H9 (cell line): ENCODE data around the gene POLR2J. TPM values are rescaled to one million over a fixed set of nuclear protein-coding genes. Genes with fewer than 3 reads are reported as not detected.

ENCODE experiments used
- DNase-seq: peaks from one replicate; pipeline ENCODE4 v3.0.0-alpha.2; 2017
- H2AFZ ChIP-seq: one replicate; pipeline ENCODE4 v1.6.1; 2013; ENCODE audit warnings: mild to moderate bottlenecking, low read length, control low read depth, moderate library complexity
- H2AK5ac ChIP-seq: 2 replicates; pipeline ENCODE4 v1.6.1; 2013; ENCODE audit warnings: low read length, control low read depth, mixed read lengths; ENCODE audit not compliant: insufficient read length
- H2BK120ac ChIP-seq: one replicate; pipeline ENCODE4 v1.6.1; 2013; ENCODE audit warnings: low read depth, mild to moderate bottlenecking, low read length, control low read depth, inconsistent platforms; ENCODE audit not compliant: poor library complexity, severe bottlenecking
- H2BK12ac ChIP-seq: 2 replicates; pipeline ENCODE4 v1.6.1; 2013; ENCODE audit warnings: low read length, control low read depth, mixed read lengths, low read depth; ENCODE audit not compliant: insufficient read length
- H2BK15ac ChIP-seq: 2 replicates; pipeline ENCODE4 v1.6.1; 2013; ENCODE audit warnings: low read depth, low read length, control low read depth
- H2BK20ac ChIP-seq: one replicate; pipeline ENCODE4 v1.6.1; 2013; ENCODE audit warnings: low read depth, mild to moderate bottlenecking, low read length, control low read depth, inconsistent platforms; ENCODE audit not compliant: poor library complexity, severe bottlenecking
- H2BK5ac ChIP-seq: 2 replicates; pipeline ENCODE4 v1.6.1; 2013; ENCODE audit warnings: low read length, control low read depth, mixed read lengths; ENCODE audit not compliant: insufficient read length
- H3K14ac ChIP-seq: 2 replicates; pipeline ENCODE4 v1.6.1; 2013; ENCODE audit warnings: low read length, control low read depth; ENCODE audit not compliant: insufficient read depth
- H3K18ac ChIP-seq: 2 replicates; pipeline ENCODE4 v1.6.1; 2013; ENCODE audit warnings: low read depth, mild to moderate bottlenecking, mixed read lengths, low read length, control low read depth; ENCODE audit not compliant: insufficient read length
- H3K23ac ChIP-seq: 2 replicates; pipeline ENCODE4 v1.6.1; 2013; ENCODE audit warnings: low read length, control low read depth, mixed read lengths, low read depth; ENCODE audit not compliant: insufficient read length
- H3K23me2 ChIP-seq: 2 replicates; pipeline ENCODE4 v1.6.1; 2013; ENCODE audit warnings: low read depth, mild to moderate bottlenecking, mixed read lengths, low read length, control low read depth; ENCODE audit not compliant: insufficient read length, poor library complexity, severe bottlenecking
- H3K27ac ChIP-seq: 2 replicates; pipeline ENCODE4 v1.5.1; 2013; ENCODE audit warnings: low read length, control low read depth, mixed read lengths, low read depth; ENCODE audit not compliant: insufficient read length
- H3K27me3 ChIP-seq: 2 replicates; pipeline ENCODE4 v1.6.1; 2013; ENCODE audit warnings: low read length, control low read depth, inconsistent platforms; ENCODE audit not compliant: insufficient read depth
- H3K4ac ChIP-seq: 2 replicates; pipeline ENCODE4 v1.6.1; 2013; ENCODE audit warnings: low read depth, mild to moderate bottlenecking, control low read depth, inconsistent platforms, low read length, moderate library complexity
- H3K4me1 ChIP-seq: 2 replicates; pipeline ENCODE4 v1.6.1; 2013; ENCODE audit warnings: low read length, control low read depth, inconsistent platforms; ENCODE audit not compliant: insufficient read depth
- H3K4me2 ChIP-seq: 2 replicates; pipeline ENCODE4 v1.6.1; 2013; ENCODE audit warnings: low read length, control low read depth, mixed read lengths; ENCODE audit not compliant: insufficient read length, insufficient read depth
- H3K56ac ChIP-seq: 2 replicates; pipeline ENCODE4 v1.6.1; 2013; ENCODE audit warnings: low read depth, mild to moderate bottlenecking, mixed read lengths, low read length, control low read depth; ENCODE audit not compliant: insufficient read length
- H3K79me1 ChIP-seq: 2 replicates; pipeline ENCODE4 v1.6.1; 2013; ENCODE audit warnings: low read depth, mild to moderate bottlenecking, moderate library complexity, low read length, control low read depth, inconsistent platforms; ENCODE audit not compliant: insufficient read depth, poor library complexity, severe bottlenecking
- H3K79me2 ChIP-seq: 2 replicates; pipeline ENCODE4 v1.6.1; 2013; ENCODE audit warnings: low read length, control low read depth, inconsistent platforms; ENCODE audit not compliant: insufficient read depth
- H3K9ac ChIP-seq: 2 replicates; pipeline ENCODE4 v1.6.1; 2013; ENCODE audit warnings: low read length, control low read depth, mixed read lengths; ENCODE audit not compliant: insufficient read length; ENCODE audit errors: extremely low read depth
- H3K9me3 ChIP-seq: one replicate; pipeline ENCODE4 v1.6.1; 2013; ENCODE audit warnings: low read depth, low read length, inconsistent platforms; ENCODE audit not compliant: control insufficient read depth
- H3T11ph ChIP-seq: one replicate; pipeline ENCODE4 v1.6.1; 2013; ENCODE audit warnings: mild to moderate bottlenecking, low read length, control low read depth, inconsistent platforms
- H4K20me1 ChIP-seq: one replicate; pipeline ENCODE4 v1.6.1; 2013; ENCODE audit not compliant: control insufficient read depth, insufficient read length, insufficient read depth
- H4K5ac ChIP-seq: 2 replicates; pipeline ENCODE4 v1.6.1; 2013; ENCODE audit warnings: low read depth, mild to moderate bottlenecking, mixed read lengths, low read length, control low read depth; ENCODE audit not compliant: insufficient read length
- H4K8ac ChIP-seq: replicated peaks from 2 replicates; pipeline ENCODE4 v1.6.1; 2013; ENCODE audit warnings: low read length, control low read depth, mixed read lengths, low read depth; ENCODE audit not compliant: insufficient read length
- H4K91ac ChIP-seq: 2 replicates; pipeline ENCODE4 v1.6.1; 2013; ENCODE audit warnings: low read depth, mild to moderate bottlenecking, moderate library complexity, mixed read lengths, low read length, control low read depth; ENCODE audit not compliant: insufficient read length
- H3K27ac Mint-ChIP-seq, 3 experiments: 2 replicates in 2 of 3; 3 replicates in 1 of 3; pipeline ENCODE4 v1.8.0; 2020 to 2021; ENCODE audit warnings: mixed read lengths in 3 of 3, mild to moderate bottlenecking in 1 of 3, moderate library complexity in 1 of 3
- H3K27me3 Mint-ChIP-seq: 2 replicates; pipeline ENCODE4 v1.8.0; 2021; ENCODE audit warnings: low read depth, mild to moderate bottlenecking, moderate library complexity, mixed read lengths
- H3K36me3 Mint-ChIP-seq, 3 experiments: 2 replicates in 2 of 3; 3 replicates in 1 of 3; pipeline ENCODE4 v1.8.0; 2020 to 2021; ENCODE audit warnings: low read depth in 3 of 3, mixed read lengths in 3 of 3; ENCODE audit not compliant: insufficient read depth in 1 of 3
- H3K4me1 Mint-ChIP-seq, 2 experiments: 2 replicates each; pipeline ENCODE4 v1.8.0; 2020; ENCODE audit warnings: mixed read lengths in 2 of 2
- H3K4me3 Mint-ChIP-seq, 2 experiments: 2 replicates in 1 of 2; 3 replicates in 1 of 2; pipeline ENCODE4 v1.8.0; 2020 to 2021; ENCODE audit warnings: mild to moderate bottlenecking in 2 of 2, mixed read lengths in 2 of 2, moderate library complexity in 1 of 2
- H3K9me3 Mint-ChIP-seq, 2 experiments: 2 replicates in 1 of 2; 3 replicates in 1 of 2; pipeline ENCODE4 v1.8.0; 2020; ENCODE audit warnings: mild to moderate bottlenecking in 2 of 2, mixed read lengths in 2 of 2, moderate library complexity in 1 of 2
- CTCF ChIP-seq: fragments of 200-600 bp; sonication (generic); conservative IDR thresholded peaks from 3 replicates; pipeline ENCODE4 v1.8.0; 2021; ENCODE audit warnings: antibody characterized with exemption, mild to moderate bottlenecking
- WGBS: extraction: QIAGEN DNeasy Blood & Tissue Kit; methylation state at CpG from one replicate; pipeline ENCODE4 v1.1.7; 2013; ENCODE audit warnings: missing lambda C conversion rate, low lambda C conversion rate, mixed read lengths; ENCODE audit not compliant: insufficient read length; ENCODE audit errors: extremely low coverage; 5-methylcytosine and 5-hydroxymethylcytosine counted together
- total RNA-seq: library from RNA; stranded (reverse); gene quantifications from 2 replicates; pipeline ENCODE4 v1.2.1, GENCODE V29; 2021

POLR2J gene
- total RNA-seq, 1 experiment from 2014 or later, result 58.5 TPM

GRCh38 chr7:102452451-102452850, 26.3 kb downstream of the POLR2J start:
- Histone ChIP-seq H3K79me1 (no peaks in the 10 kb centered on the region), H3K79me2 (no peaks in the 10 kb centered on the region), H2BK20ac (no peak overlapping the region), H4K91ac (no peak overlapping the region), H3K4ac (no peak overlapping the region), H3K14ac (no peak overlapping the region), H4K5ac (no peak overlapping the region), H2BK12ac (no peak overlapping the region), H2AK5ac (no peak overlapping the region), H3K4me1 (no peaks in the 10 kb centered on the region), H3K9me3 (no peaks in the 10 kb centered on the region), H3K27me3 (no peaks in the 10 kb centered on the region), H2BK15ac (no peak overlapping the region), H3K18ac (no peak overlapping the region), H2BK5ac (no peak overlapping the region), H3K9ac (no peak overlapping the region), H3K56ac (no peak overlapping the region), H4K20me1 (no peaks in the 10 kb centered on the region), H4K8ac (no peak overlapping the region), H3K23me2 (no peaks in the 10 kb centered on the region), H2BK120ac (no peak overlapping the region), H3K23ac (no peak overlapping the region), H3T11ph (no peak overlapping the region), H2AFZ (no peak overlapping the region), H3K27ac (no peak overlapping the region), H3K4me2 (no peak overlapping the region)
- H3K27ac Mint-ChIP-seq, result no peak overlapping the region
- no peaks in the 10 kb centered on the region for H3K9me3 Mint-ChIP-seq
- no peak overlapping the region for H3K4me3 Mint-ChIP-seq
- DNase-seq, result no peak
- no peaks in the 10 kb centered on the region; the same call in 1 of the 2 replicates for H3K27me3 Mint-ChIP-seq
- H3K36me3 Mint-ChIP-seq, result peaks cover 5 to 17% (median 16%) of the 10 kb centered on the region in 3 experiments; a peak in 6 of 7 replicates
- no peak for TF ChIP-seq CTCF
- no CpG with 5 or more reads among the region's 6 CpGs for WGBS
- H3K4me1 Mint-ChIP-seq, result peaks cover 7 to 9% of the 10 kb centered on the region in 2 experiments
